ENCODE measurements around the gene ERI3.

Gene ERI3

GRCh38 chr1:44348061-44348485, 7.0 kb downstream of the ERI3 start:
- no peak for DNase-seq (ENCODE audit: low spot score)

- DNase-seq (ENCODE audit: low spot score) = no peak
These were observed 7.8 kb downstream of the ERI3 start for GRCh38 chr1:44347280-44347679.

GRCh38 chr1:44346878-44347277, 8.2 kb downstream of the ERI3 start:
- DNase-seq (ENCODE audit: low spot score) = no peak

- no peak for DNase-seq (ENCODE audit: low spot score)
These were observed 8.9 kb downstream of the ERI3 start for GRCh38 chr1:44346184-44346583.

- no peak for DNase-seq (ENCODE audit: low spot score)
These were observed 9.8 kb downstream of the ERI3 start for GRCh38 chr1:44345187-44345775.

GRCh38 chr1:44339731-44340130, 15.3 kb downstream of the ERI3 start:
- no peak for DNase-seq (ENCODE audit: low spot score)

GRCh38 chr1:44338136-44338535, 16.9 kb downstream of the ERI3 start:
- DNase-seq (ENCODE audit: low spot score) = no peak

- DNase-seq (ENCODE audit: low spot score) = no peak
These were observed 18.4 kb downstream of the ERI3 start for GRCh38 chr1:44336668-44337067.

GRCh38 chr1:44334968-44335367, 20.1 kb downstream of the ERI3 start:
- DNase-seq (ENCODE audit: low spot score) = no peak

- DNase-seq (ENCODE audit: low spot score) = no peak
These were observed 21.7 kb downstream of the ERI3 start for GRCh38 chr1:44333376-44333775.

GRCh38 chr1:44332505-44332904, 22.6 kb downstream of the ERI3 start:
- no peak for DNase-seq (ENCODE audit: low spot score)

- no peak for DNase-seq (ENCODE audit: low spot score)
These were observed 24.1 kb downstream of the ERI3 start for GRCh38 chr1:44330935-44331334.

- no peak for DNase-seq (ENCODE audit: low spot score)
These were observed 26.2 kb downstream of the ERI3 start for GRCh38 chr1:44328671-44329416.

- DNase-seq (ENCODE audit: low spot score) = no peak
These were observed 27.2 kb downstream of the ERI3 start for GRCh38 chr1:44327679-44328491.

GRCh38 chr1:44326821-44327465, 28.1 kb downstream of the ERI3 start:
- no peak for DNase-seq (ENCODE audit: low spot score)

GRCh38 chr1:44326024-44326701, 28.9 kb downstream of the ERI3 start:
- no peak for DNase-seq (ENCODE audit: low spot score)

- DNase-seq (ENCODE audit: low spot score) = no peak
These were observed 31.1 kb downstream of the ERI3 start for GRCh38 chr1:44323947-44324346.

GRCh38 chr1:44322367-44322766, 32.7 kb downstream of the ERI3 start:
- DNase-seq (ENCODE audit: low spot score) = no peak

- no peak for DNase-seq (ENCODE audit: low spot score)
These were observed 33.6 kb downstream of the ERI3 start for GRCh38 chr1:44321466-44321865.

- peak; percentile 78 for DNase-seq (ENCODE audit: low spot score)
These were observed 36.7 kb downstream of the ERI3 start for GRCh38 chr1:44318097-44319088.
